ENCODE results near the gene NAE1.

- TF ChIP-seq CTCF (IDR thresholded peaks at IDR 0.05) (no peak), POLR2A (IDR thresholded peaks at IDR 0.05) (no peak)
Observed at GRCh38 chr16:66800856-66801255, 29.9 kb downstream of the NAE1 start.

All from body of pancreas (tissue), 4 donors.